H1 (cell line): ENCODE measurements around the gene ADK. TPM values are rescaled to one million over a fixed set of nuclear protein-coding genes. Genes with fewer than 3 reads are reported as not detected.

Experiments used
- ATF2 ChIP-seq: IDR thresholded peaks from 2 replicates; pipeline ENCODE4 v1.6.1; 2012; ENCODE audit warnings: low read length, inconsistent platforms
- BRCA1 ChIP-seq: IDR thresholded peaks from 2 replicates; pipeline ENCODE4 v1.6.1; 2012; ENCODE audit warnings: low read depth, low read length, improper control_type of control experiment
- CHD7 ChIP-seq: fragments of 300-600 bp; sonication (generic); IDR thresholded peaks from 2 replicates; pipeline ENCODE4 v1.7.1; 2012; ENCODE audit warnings: low read length, moderate library complexity, mild to moderate bottlenecking, inconsistent platforms; ENCODE audit not compliant: insufficient replicate concordance
- CREB1 ChIP-seq: IDR thresholded peaks from 2 replicates; pipeline ENCODE4 v1.6.1; 2012; ENCODE audit warnings: inconsistent platforms
- E2F6 ChIP-seq: IDR thresholded peaks from 2 replicates; pipeline ENCODE4 v1.6.1; 2012; ENCODE audit warnings: inconsistent platforms
- HDAC6 ChIP-seq: IDR thresholded peaks from one replicate; pipeline ENCODE4 v1.7.1; 2012; ENCODE audit warnings: low read depth, mild to moderate bottlenecking, inconsistent platforms, low read length, moderate library complexity
- KDM5A ChIP-seq: fragments of 200-600 bp; IDR thresholded peaks from 2 replicates; pipeline ENCODE4 v1.7.1; 2012; ENCODE audit warnings: mild to moderate bottlenecking, low read length, inconsistent platforms, mixed read lengths
- POU5F1 ChIP-seq: IDR thresholded peaks from 2 replicates; pipeline ENCODE4 v1.6.1; 2011; ENCODE audit warnings: low read depth, mild to moderate bottlenecking, low read length, moderate library complexity
- TAF7 ChIP-seq: optimal IDR thresholded peaks from 2 replicates; pipeline ENCODE3; 2011; ENCODE audit warnings: low read depth, mild to moderate bottlenecking, inconsistent platforms, low read length, moderate library complexity, borderline replicate concordance
- TBP ChIP-seq: IDR thresholded peaks from 2 replicates; pipeline ENCODE4 v1.6.1; 2011; ENCODE audit warnings: low read depth, low read length, improper control_type of control experiment
- polyA plus RNA-seq, 7 experiments: library from polyadenylated mRNA; depleted of rRNA in 3 of 7; stranded (reverse) in 5 of 7; unstranded in 2 of 7; fragments of >200 nt in 5 of 7; fragments of 200-250 nt in 2 of 7; gene quantifications; 1 replicate in 5 of 7; 2 replicates in 1 of 7; 4 replicates in 1 of 7; pipeline versions ENCODE4 v1.2.1 to v1.2.3, GENCODE V29; 2011 to 2013; ENCODE audit warnings: missing spikeins in 2 of 7, mixed read lengths in 2 of 7
- total RNA-seq: library from RNA; stranded (reverse); fragmentation: NEBNext Ultra II Directional; extraction: Animal tissue kit (Norgen Biotek cat#: 25700); gene quantifications from 2 replicates; pipeline ENCODE4 v1.2.1, GENCODE V29; 2021

Gene ADK
- total and polyA plus RNA-seq, 2 of the 8 experiments (the other 6 are each of a cell fraction or from before 2014, with no cell fraction given): 12.3 to 42.4 TPM

GRCh38 chr10:74439213-74439612, 288.2 kb downstream of the ADK start (continued):
- TF ChIP-seq CHD7: no peak
- TF ChIP-seq TAF7: no peak
- TF ChIP-seq TBP: no peak
- no peak for TF ChIP-seq CREB1
- no peak for TF ChIP-seq POU5F1
- TF ChIP-seq BRCA1: no peak
- TF ChIP-seq KDM5A: no peak
- TF ChIP-seq ATF2: no peak
- no peak for TF ChIP-seq HDAC6
- TF ChIP-seq E2F6: no peak
